Endothelial cell of umbilical vein (primary cell): ENCODE data around the gene EPHA10. TPM values are rescaled to one million over a fixed set of nuclear protein-coding genes. Genes with fewer than 3 reads are reported as not detected.

Experiments
- BruUV-seq: library from RNA; stranded (reverse); fragments of 400-500 nt; replicated peaks from 2 replicates; lab custom pipeline; 2021; lab: Mats Ljungman, UMichigan
- CTCF ChIA-PET: fragments of 300-600, 350-600 bp; sonication (Branson Sonifier 250); formaldehyde crosslinking; loops from one replicate; lab custom pipeline; 2021; ENCODE audit warnings: antibody characterized with exemption, inconsistent platforms; lab: Charles Lee
- POLR2A ChIA-PET: fragments of 300-600, 350-600 bp; sonication (Branson Sonifier 250); formaldehyde crosslinking; loops from one replicate; lab custom pipeline; 2021; ENCODE audit warnings: antibody characterized with exemption, inconsistent platforms; lab: Charles Lee
- DNase-seq: peaks from one replicate; pipeline ENCODE4 v3.0.0-alpha.2; 2011; ENCODE audit warnings: low read depth, low spot score
- FAIRE-seq: peaks from 2 replicates; lab custom pipeline; 2011; peaks lifted over from hg19 to GRCh38; lab: Jason Lieb, UNC
- H2AFZ ChIP-seq: 2 replicates; pipeline ENCODE4 v1.6.0; 2012; ENCODE audit warnings: low read depth, low read length, control low read depth, inconsistent platforms
- H3K27ac ChIP-seq: 2 replicates; pipeline ENCODE4 v1.5.1; 2011; ENCODE audit warnings: low read depth, mild to moderate bottlenecking, control low read depth, low read length, moderate library complexity; ENCODE audit not compliant: insufficient read depth
- H3K27me3 ChIP-seq, 2 experiments: 2 replicates each; pipeline versions ENCODE4 v1.6.0 to v1.6.1; 2011; ENCODE audit warnings: low read length in 2 of 2, mixed read lengths in 1 of 2; ENCODE audit not compliant: control insufficient read depth in 2 of 2, insufficient read depth in 2 of 2
- H3K36me3 ChIP-seq, 2 experiments: 2 replicates in 1 of 2; 3 replicates in 1 of 2; pipeline ENCODE4 v1.5.1; 2011; ENCODE audit warnings: low read length in 2 of 2, mild to moderate bottlenecking in 1 of 2, moderate library complexity in 1 of 2; ENCODE audit not compliant: control insufficient read depth in 2 of 2, insufficient read depth in 2 of 2; ENCODE audit errors: extremely low read depth in 1 of 2
- H3K4me1 ChIP-seq: 3 replicates; pipeline ENCODE4 v1.5.1; 2011; ENCODE audit warnings: mild to moderate bottlenecking, low read length; ENCODE audit not compliant: control insufficient read depth, insufficient read depth; ENCODE audit errors: extremely low read depth
- H3K4me2 ChIP-seq: 2 replicates; pipeline ENCODE4 v1.6.1; 2011; ENCODE audit warnings: low read length, control low read depth, mixed read lengths; ENCODE audit not compliant: insufficient read depth
- H3K4me3 ChIP-seq, 3 experiments: fragments of 200-600 bp in 1 of 3; sonication (generic), shearing (Covaris generic) in 1 of 3; replicated peaks in 1 of 3; 2 replicates each; pipeline ENCODE4 v1.5.1; 2011 to 2016; ENCODE audit warnings: control low read depth in 3 of 3, low read length in 3 of 3, mild to moderate bottlenecking in 2 of 3, inconsistent platforms in 1 of 3, low read depth in 1 of 3, moderate library complexity in 1 of 3; ENCODE audit not compliant: insufficient read depth in 1 of 3
- H3K79me2 ChIP-seq: 2 replicates; pipeline ENCODE4 v1.6.0; 2012; ENCODE audit warnings: low read length, inconsistent platforms; ENCODE audit not compliant: control insufficient read depth, insufficient read depth
- H3K9ac ChIP-seq: replicated peaks from 2 replicates; pipeline ENCODE3; 2011; ENCODE audit warnings: low read length, control low read depth; ENCODE audit not compliant: insufficient read depth; ENCODE audit errors: extremely low read depth
- H3K9me1 ChIP-seq: replicated peaks from 3 replicates; pipeline ENCODE4 v1.6.0; 2011; ENCODE audit warnings: mild to moderate bottlenecking, low read length; ENCODE audit not compliant: control insufficient read depth, insufficient read depth; ENCODE audit errors: extremely low read depth
- H3K9me3 ChIP-seq: replicated peaks from 2 replicates; pipeline ENCODE4 v1.5.1; 2012; ENCODE audit warnings: low read length, inconsistent platforms; ENCODE audit not compliant: control insufficient read depth, insufficient read depth
- H4K20me1 ChIP-seq: replicated peaks from 2 replicates; pipeline ENCODE3; 2011; ENCODE audit warnings: mild to moderate bottlenecking, low read length; ENCODE audit not compliant: control insufficient read depth, insufficient read depth; ENCODE audit errors: extremely low read depth
- EZH2 ChIP-seq: IDR thresholded peaks from 2 replicates; pipeline ENCODE4 v1.6.1; 2012; ENCODE audit warnings: borderline replicate concordance, low read depth, mild to moderate bottlenecking, moderate library complexity, low read length, inconsistent platforms; ENCODE audit not compliant: severe bottlenecking
- FOS ChIP-seq: IDR thresholded peaks from 2 replicates; pipeline ENCODE4 v1.6.1; 2011; ENCODE audit warnings: mild to moderate bottlenecking, low read length, moderate library complexity, borderline replicate concordance; ENCODE audit not compliant: insufficient read depth
- GATA2 ChIP-seq: IDR thresholded peaks from 2 replicates; pipeline ENCODE4 v1.7.0; 2011; ENCODE audit warnings: low read depth, mild to moderate bottlenecking, moderate library complexity, mixed read lengths, low read length; ENCODE audit not compliant: insufficient read length, insufficient read depth
- JUN ChIP-seq: IDR thresholded peaks from 2 replicates; pipeline ENCODE4 v1.6.1; 2011; ENCODE audit warnings: borderline replicate concordance, low read depth; ENCODE audit not compliant: insufficient read length, insufficient read depth
- MYC ChIP-seq: IDR thresholded peaks from one replicate; pipeline ENCODE4 v1.6.1; 2011; ENCODE audit warnings: mild to moderate bottlenecking, low read depth, low read length
- POLR2A ChIP-seq: IDR thresholded peaks from 2 replicates; pipeline ENCODE4 v1.6.1; 2012; ENCODE audit warnings: low read depth, mild to moderate bottlenecking, control low read depth, low read length
- POLR2AphosphoS5 ChIP-seq: IDR thresholded peaks from 2 replicates; pipeline ENCODE4 v1.6.1; 2012; ENCODE audit warnings: low read depth, mild to moderate bottlenecking, control low read depth, low read length, moderate library complexity; ENCODE audit not compliant: insufficient read depth
- dilution Hi-C: fragments of 300-500 bp; cut with MboI; formaldehyde crosslinking; loops from one replicate; pipeline ENCODE4 v1.15.0; 2019; ENCODE audit warnings: low sequenced_read_pairs; ENCODE audit not compliant: extremely low pct_ligation_motif_present
- intact Hi-C: fragments of 100-400 bp; cut with micrococcal nuclease; formaldehyde crosslinking; loops from one replicate; pipeline ENCODE4 v1.10.0; 2022
- polyA plus RNA-seq, 4 experiments: library from polyadenylated mRNA; depleted of rRNA in 3 of 4; stranded (reverse) in 3 of 4; unstranded in 1 of 4; fragments of >200 nt; gene quantifications; 2 replicates each; pipeline versions ENCODE4 v1.2.1 to v1.2.3, GENCODE V29; 2011 to 2012; ENCODE audit warnings: missing spikeins in 1 of 4
- total RNA-seq: library from RNA; stranded (reverse); gene quantifications from 2 replicates; pipeline ENCODE4 v1.2.3, GENCODE V29; 2021
- TF ChIP-seq, protein P1 (sequence below): IDR thresholded peaks from 2 replicates; pipeline ENCODE4 v1.6.1; 2011; ENCODE audit not compliant: insufficient read depth, insufficient read length
- TF ChIP-seq, protein P2 (sequence below), 2 donors: IDR thresholded peaks; 1 replicate in 1 of 2; 2 replicates in 1 of 2; pipeline ENCODE4 v1.5.1; 2011; ENCODE audit warnings: low read length in 2 of 2, mild to moderate bottlenecking in 2 of 2, moderate library complexity in 2 of 2, control low read depth in 1 of 2, inconsistent platforms in 1 of 2, low read depth in 1 of 2; ENCODE audit not compliant: insufficient read depth in 1 of 2; ENCODE audit errors: extremely low read depth in 1 of 2

The EPHA10 gene
- total and polyA plus RNA-seq, 2 donors (not counting 3 experiments of a cell fraction or from before 2014, with no cell fraction given), result not detected

DNA sequence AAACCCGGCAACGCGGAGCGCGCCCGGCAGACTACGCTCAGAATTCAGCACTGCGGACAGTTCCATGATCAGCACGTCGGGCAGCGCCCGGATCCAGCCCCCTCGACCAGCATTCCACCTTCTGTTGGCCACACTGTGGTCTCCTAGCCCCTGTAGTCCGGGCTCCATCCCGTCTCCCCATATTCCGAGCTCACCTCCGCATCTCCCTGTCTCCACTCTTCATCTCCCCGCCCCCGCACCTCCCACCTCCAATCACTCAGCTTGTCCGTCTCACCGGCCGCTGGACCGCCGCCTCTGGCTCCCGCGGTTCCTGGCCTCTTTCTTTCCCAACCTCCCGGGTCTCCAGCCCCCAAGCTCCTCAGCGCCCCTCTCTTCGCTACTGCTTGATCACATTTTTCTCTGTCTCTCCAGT is 500 bp downstream of the EPHA10 start:
- peaks cover 25 to 36% of the 10 kb centered on the region in 2 experiments for H3K27me3 ChIP-seq
- no peaks in the 10 kb centered on the region for H3K9me3 ChIP-seq
- no peaks in the 10 kb centered on the region for H3K79me2 ChIP-seq
- CTCF ChIA-PET, result no interaction called here
- no peaks in the 10 kb centered on the region for H3K36me3 ChIP-seq
- H3K9ac ChIP-seq, result no peak overlapping the region
- TF ChIP-seq MYC (no peak), POLR2AphosphoS5 (no peak), JUN (no peak), FOS (no peak)
- TF ChIP-seq, protein P1, sequence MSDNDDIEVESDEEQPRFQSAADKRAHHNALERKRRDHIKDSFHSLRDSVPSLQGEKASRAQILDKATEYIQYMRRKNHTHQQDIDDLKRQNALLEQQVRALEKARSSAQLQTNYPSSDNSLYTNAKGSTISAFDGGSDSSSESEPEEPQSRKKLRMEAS, result no peak
- no peaks in the 10 kb centered on the region for H4K20me1 ChIP-seq
- no peak overlapping the region for H3K4me2 ChIP-seq
- POLR2A ChIA-PET, result no interaction called here
- H3K4me3 ChIP-seq, result no peak overlapping the region
- H3K27ac ChIP-seq, result no peak overlapping the region
- peak; percentile 21 for DNase-seq
- FAIRE-seq, result peak; percentile 33
- H3K4me1 ChIP-seq, result no peaks in the 10 kb centered on the region
- H3K9me1 ChIP-seq, result no peaks in the 10 kb centered on the region
- dilution Hi-C loops (no loop called here), intact Hi-C loops (no loop called here)
- no TSS peak for BruUV-seq
- no peak overlapping the region for H2AFZ ChIP-seq

DNA sequence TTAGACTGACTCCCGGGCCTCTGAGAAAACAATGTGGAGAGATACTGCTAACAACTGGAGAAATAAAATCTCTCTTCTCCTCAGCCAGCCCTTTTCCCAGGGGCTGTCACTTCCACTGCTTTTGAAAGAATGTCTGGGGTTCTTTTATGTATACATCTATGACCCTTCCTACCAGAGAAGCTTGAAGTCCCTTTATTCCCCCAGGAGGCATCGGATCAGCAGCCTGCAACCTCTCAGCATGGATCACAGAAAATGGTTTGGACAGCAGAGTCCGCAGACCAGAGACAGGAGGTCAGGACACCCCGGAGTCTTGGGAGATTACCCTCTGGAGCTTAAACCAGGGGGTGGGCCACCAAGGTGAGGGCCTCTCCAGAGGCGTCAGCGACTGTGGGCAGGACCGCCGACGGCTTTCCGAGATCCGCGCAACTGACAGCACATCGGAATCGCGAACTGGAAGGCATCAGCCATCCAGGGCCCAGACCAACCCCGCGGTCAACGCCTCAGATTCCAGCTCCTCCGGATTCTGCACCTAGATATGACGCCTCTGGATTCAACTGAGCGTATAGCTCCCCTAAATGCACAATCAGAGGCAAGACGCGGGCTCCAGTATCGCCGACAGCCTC is 1.0 kb downstream of the EPHA10 start:
- Histone ChIP-seq H3K4me3 (no peak overlapping the region), H3K79me2 (no peaks in the 10 kb centered on the region), H3K9me1 (no peaks in the 10 kb centered on the region), H3K27ac (no peak overlapping the region), H3K36me3 (no peaks in the 10 kb centered on the region), H3K27me3 (peaks cover 25 to 36% of the 10 kb centered on the region in 2 experiments), H2AFZ (no peak overlapping the region), H4K20me1 (no peaks in the 10 kb centered on the region), H3K9ac (no peak overlapping the region), H3K9me3 (no peaks in the 10 kb centered on the region), H3K4me2 (no peak overlapping the region), H3K4me1 (no peaks in the 10 kb centered on the region)
- DNase-seq (no peak), FAIRE-seq (no peak)
- POLR2A ChIA-PET, result no interaction called here
- CTCF ChIA-PET, result no interaction called here
- dilution Hi-C loops, result no loop called here
- TF ChIP-seq EZH2 (no peak), FOS (no peak), POLR2AphosphoS5 (no peak), MYC (no peak), GATA2 (no peak), POLR2A (no peak), JUN (no peak)
- TF ChIP-seq, protein P1, result no peak
- TF ChIP-seq, protein P2, sequence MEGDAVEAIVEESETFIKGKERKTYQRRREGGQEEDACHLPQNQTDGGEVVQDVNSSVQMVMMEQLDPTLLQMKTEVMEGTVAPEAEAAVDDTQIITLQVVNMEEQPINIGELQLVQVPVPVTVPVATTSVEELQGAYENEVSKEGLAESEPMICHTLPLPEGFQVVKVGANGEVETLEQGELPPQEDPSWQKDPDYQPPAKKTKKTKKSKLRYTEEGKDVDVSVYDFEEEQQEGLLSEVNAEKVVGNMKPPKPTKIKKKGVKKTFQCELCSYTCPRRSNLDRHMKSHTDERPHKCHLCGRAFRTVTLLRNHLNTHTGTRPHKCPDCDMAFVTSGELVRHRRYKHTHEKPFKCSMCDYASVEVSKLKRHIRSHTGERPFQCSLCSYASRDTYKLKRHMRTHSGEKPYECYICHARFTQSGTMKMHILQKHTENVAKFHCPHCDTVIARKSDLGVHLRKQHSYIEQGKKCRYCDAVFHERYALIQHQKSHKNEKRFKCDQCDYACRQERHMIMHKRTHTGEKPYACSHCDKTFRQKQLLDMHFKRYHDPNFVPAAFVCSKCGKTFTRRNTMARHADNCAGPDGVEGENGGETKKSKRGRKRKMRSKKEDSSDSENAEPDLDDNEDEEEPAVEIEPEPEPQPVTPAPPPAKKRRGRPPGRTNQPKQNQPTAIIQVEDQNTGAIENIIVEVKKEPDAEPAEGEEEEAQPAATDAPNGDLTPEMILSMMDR (IDR thresholded peaks at IDR 0.05; ENCODE audit: extremely low read depth in 1 of 2, insufficient read depth in 1 of 2, low read depth in 1 of 2, low read length in 2 of 2), result no peak
- no TSS peak for BruUV-seq
- intact Hi-C loops, result no loop called here
